HEK293T (cell line): ENCODE results near the gene NRG3.

Source experiments
- CTCF ChIA-PET: fragments of 350-600 bp; formaldehyde crosslinking; extraction: SDS; loops from one replicate; lab custom pipeline; 2021; ENCODE audit warnings: antibody characterized with exemption, inconsistent platforms; lab: Yijun Ruan, JAX
- POLR2A ChIA-PET: fragments of 350-600 bp; formaldehyde crosslinking; extraction: SDS; loops from one replicate; lab custom pipeline; 2020; ENCODE audit warnings: antibody characterized with exemption, inconsistent platforms; lab: Yijun Ruan, JAX
- DNase-seq: peaks from one replicate; pipeline ENCODE4 v3.0.0; 2012; ENCODE audit warnings: mixed read lengths; ENCODE audit errors: extremely low spot score
- ARNT ChIP-seq: fragments of 450-650 bp; IDR thresholded peaks from 2 replicates; pipeline ENCODE4 v1.6.1; 2017; ENCODE audit warnings: mild to moderate bottlenecking
- BHLHE40 ChIP-seq: fragments of 450-650 bp; IDR thresholded peaks from 2 replicates; pipeline ENCODE4 v1.6.1; 2016; ENCODE audit warnings: mild to moderate bottlenecking, moderate library complexity, borderline replicate concordance
- CTBP1 ChIP-seq: fragments of 450-650 bp; IDR thresholded peaks from 2 replicates; pipeline ENCODE4 v1.6.1; 2016; ENCODE audit warnings: borderline replicate concordance
- ELF4 ChIP-seq: fragments of 450-650 bp; IDR thresholded peaks from 2 replicates; pipeline ENCODE4 v1.6.1; 2017; ENCODE audit warnings: antibody characterized with exemption
- FOXA1 ChIP-seq: fragments of 450-650 bp; IDR thresholded peaks from 2 replicates; pipeline ENCODE4 v1.6.1; 2016; ENCODE audit warnings: mild to moderate bottlenecking
- FOXK2 ChIP-seq: fragments of 450-650 bp; IDR thresholded peaks from 2 replicates; pipeline ENCODE4 v1.6.1; 2016; ENCODE audit warnings: mild to moderate bottlenecking
- FOXM1 ChIP-seq: fragments of 450-650 bp; IDR thresholded peaks from 2 replicates; pipeline ENCODE4 v1.6.1; 2017; ENCODE audit warnings: mild to moderate bottlenecking, borderline replicate concordance
- HDGF ChIP-seq: fragments of 450-650 bp; IDR thresholded peaks from 2 replicates; pipeline ENCODE4 v1.6.1; 2017; ENCODE audit warnings: antibody characterized with exemption, borderline replicate concordance
- L3MBTL2 ChIP-seq: fragments of 450-650 bp; conservative IDR thresholded peaks from 2 replicates; pipeline ENCODE4 v1.6.1; 2016; ENCODE audit warnings: mild to moderate bottlenecking
- LEF1 ChIP-seq: fragments of 450-650 bp; IDR thresholded peaks from 2 replicates; pipeline ENCODE4 v1.6.1; 2017; ENCODE audit warnings: mild to moderate bottlenecking, borderline replicate concordance
- NFRKB ChIP-seq: fragments of 450-650 bp; IDR thresholded peaks from 2 replicates; pipeline ENCODE4 v1.6.1; 2016; ENCODE audit warnings: mild to moderate bottlenecking, moderate library complexity
- PKNOX1 ChIP-seq: fragments of 450-650 bp; IDR thresholded peaks from 2 replicates; pipeline ENCODE4 v1.6.1; 2016
- SP1 ChIP-seq: fragments of 450-650 bp; IDR thresholded peaks from 2 replicates; pipeline ENCODE4 v1.6.1; 2017
- SUZ12 ChIP-seq: fragments of 450-650 bp; IDR thresholded peaks from 2 replicates; pipeline ENCODE4 v1.6.1; 2016; ENCODE audit warnings: mild to moderate bottlenecking
- TARDBP ChIP-seq: fragments of 450-650 bp; IDR thresholded peaks from 2 replicates; pipeline ENCODE4 v1.6.1; 2016
- ZNF384 ChIP-seq: fragments of 450-650 bp; IDR thresholded peaks from 2 replicates; pipeline ENCODE4 v1.6.1; 2016

The NRG3 gene

GRCh38 chr10:82551506-82551905, 676.5 kb downstream of the NRG3 start:
- TF ChIP-seq HDGF (no peak), LEF1 (no peak)
- POLR2A ChIA-PET: no interaction called here
- CTCF ChIA-PET: no interaction called here
- DNase-seq: no peak

- ChIA-PET CTCF (no interaction called here), POLR2A (no interaction called here)
- DNase-seq: no peak
- TF ChIP-seq FOXA1 (no peak), LEF1 (no peak), ARNT (no peak), ZNF384 (no peak), ELF4 (no peak), SUZ12 (no peak), SP1 (no peak), TARDBP (no peak), HDGF (no peak), NFRKB (no peak), L3MBTL2 (no peak), PKNOX1 (no peak)
Measured at GRCh38 chr10:82552267-82552666, 677.3 kb downstream of the NRG3 start.

- TF ChIP-seq TARDBP: no peak
- TF ChIP-seq LEF1: no peak
- no peak for TF ChIP-seq SUZ12
- TF ChIP-seq SP1: no peak
- TF ChIP-seq FOXA1: no peak
- TF ChIP-seq ELF4: no peak
- no peak for TF ChIP-seq PKNOX1
- no peak for TF ChIP-seq CTBP1
- no peak for TF ChIP-seq FOXM1
- no peak for TF ChIP-seq L3MBTL2
- ChIA-PET CTCF (no interaction called here), POLR2A (no interaction called here)
- DNase-seq: no peak
Measured at GRCh38 chr10:82554381-82554780, 679.4 kb downstream of the NRG3 start.

- CTCF ChIA-PET: no interaction called here
- TF ChIP-seq HDGF: no peak
- TF ChIP-seq FOXM1: no peak
- TF ChIP-seq FOXK2: no peak
- TF ChIP-seq ARNT: no peak
- no peak for TF ChIP-seq SUZ12
- no peak for TF ChIP-seq BHLHE40
- TF ChIP-seq NFRKB: no peak
- TF ChIP-seq SP1: no peak
- TF ChIP-seq L3MBTL2: no peak
- TF ChIP-seq CTBP1: no peak
- TF ChIP-seq PKNOX1: no peak
- no peak for TF ChIP-seq TARDBP
- TF ChIP-seq ZNF384: no peak
- no peak for TF ChIP-seq LEF1
- no peak for TF ChIP-seq ELF4
- POLR2A ChIA-PET: interaction anchor here (0.5 kb wide), 1 partner anchor 126 kb away, joined by 3 read pairs; no protein-coding TSS in a partner anchor
- no peak for DNase-seq
Measured at GRCh38 chr10:82558014-82558607, 683.1 kb downstream of the NRG3 start.

GRCh38 chr10:82564353-82565196, 689.6 kb downstream of the NRG3 start:
- DNase-seq: no peak

More at GRCh38 chr10:82564353-82565196, 689.6 kb downstream of the NRG3 start:
- POLR2A ChIA-PET: no interaction called here
- TF ChIP-seq HDGF: no peak
- no peak for TF ChIP-seq LEF1
- TF ChIP-seq SUZ12: no peak
- no peak for TF ChIP-seq ZNF384
- TF ChIP-seq ARNT: no peak
- no peak for TF ChIP-seq FOXA1
- no peak for TF ChIP-seq PKNOX1
- no peak for TF ChIP-seq NFRKB
- CTCF ChIA-PET: no interaction called here
